Measurements from ENCODE around the gene SPINT2.
A peak's percentile ranks its signal among the peaks of the same experiment; 100 is the strongest.

Gene SPINT2

GRCh38 chr19:38268539-38268938 lies 4.2 kb downstream of the SPINT2 start:
- no peak for DNase-seq (ENCODE audit: low spot score)

- no peak for DNase-seq (ENCODE audit: low spot score)
Observed at GRCh38 chr19:38270587-38271167, 6.3 kb downstream of the SPINT2 start.

- DNase-seq (ENCODE audit: low spot score) = no peak
Observed at GRCh38 chr19:38273499-38273898, 9.1 kb downstream of the SPINT2 start.

GRCh38 chr19:38274739-38275138 lies 10.4 kb downstream of the SPINT2 start:
- DNase-seq (ENCODE audit: low spot score) = peak; percentile 4

GRCh38 chr19:38276942-38277517 lies 12.7 kb downstream of the SPINT2 start:
- no peak for DNase-seq (ENCODE audit: low spot score)

- peak; percentile 14 for DNase-seq (ENCODE audit: low spot score)
Observed at GRCh38 chr19:38277549-38277948, 13.2 kb downstream of the SPINT2 start.

- peak; percentile 18 for DNase-seq (ENCODE audit: low spot score)
Observed at GRCh38 chr19:38277969-38278680, 13.8 kb downstream of the SPINT2 start.

- no peak for DNase-seq (ENCODE audit: low spot score)
Observed at GRCh38 chr19:38278751-38279150, 14.4 kb downstream of the SPINT2 start.

- no peak for DNase-seq (ENCODE audit: low spot score)
Observed at GRCh38 chr19:38280030-38280921, 15.9 kb downstream of the SPINT2 start.

- no peak for DNase-seq (ENCODE audit: low spot score)
Observed at GRCh38 chr19:38281811-38282566, 17.6 kb downstream of the SPINT2 start.

GRCh38 chr19:38283271-38283670 lies 18.9 kb downstream of the SPINT2 start:
- no peak for DNase-seq (ENCODE audit: low spot score)

- no peak for DNase-seq (ENCODE audit: low spot score)
Observed at GRCh38 chr19:38284422-38284821, 20.0 kb downstream of the SPINT2 start.

GRCh38 chr19:38285567-38285966 lies 21.2 kb downstream of the SPINT2 start:
- no peak for DNase-seq (ENCODE audit: low spot score)

- no peak for DNase-seq (ENCODE audit: low spot score)
Observed at GRCh38 chr19:38287604-38288003, 23.2 kb downstream of the SPINT2 start.

GRCh38 chr19:38288123-38288855 lies 23.9 kb downstream of the SPINT2 start:
- DNase-seq (ENCODE audit: low spot score) = no peak

GRCh38 chr19:38289955-38290354 lies 25.6 kb downstream of the SPINT2 start:
- DNase-seq (ENCODE audit: low spot score) = no peak

GRCh38 chr19:38290631-38291147 lies 26.3 kb downstream of the SPINT2 start:
- peak; percentile 18 for DNase-seq (ENCODE audit: low spot score)

- no peak for DNase-seq (ENCODE audit: low spot score)
Observed at GRCh38 chr19:38291855-38292254, 27.5 kb downstream of the SPINT2 start.

- no peak for DNase-seq (ENCODE audit: low spot score)
Observed at GRCh38 chr19:38293281-38293680, 28.9 kb downstream of the SPINT2 start.

- no peak for DNase-seq (ENCODE audit: low spot score)
Observed at GRCh38 chr19:38294090-38294489, 29.7 kb downstream of the SPINT2 start.

All from iPS-NIHi11 (cell line).